ENCODE measurements around the gene DCC. TPM values are rescaled to one million over a fixed set of nuclear protein-coding genes. Genes with fewer than 3 reads are reported as not detected.

The DCC gene
- total and polyA plus RNA-seq, 2 experiments from 2014 or later: 0.53 to 0.73 TPM

GRCh38 chr18:52612406-52612805 lies 272.4 kb downstream of the DCC start (continued):
- TF ChIP-seq STAT1 (IDR thresholded peaks at IDR 0.05; ENCODE audit: unreplicated experiment) (no peak), ETS1 (IDR thresholded peaks at IDR 0.05) (no peak)

GRCh38 chr18:52615321-52615720 lies 275.3 kb downstream of the DCC start:
- H3K36me3 Mint-ChIP-seq (ENCODE audit: low read depth): no peaks in the 10 kb centered on the region
- ATAC-seq: peak; percentile 67
- no peaks in the 10 kb centered on the region for H3K79me2 ChIP-seq (replicated peaks; ENCODE audit: insufficient read depth)
- no peak overlapping the region for H3K4me2 ChIP-seq
- no peaks in the 10 kb centered on the region for H3K27me3 Mint-ChIP-seq (ENCODE audit: insufficient read depth, low read depth, poor library complexity)
- H2AFZ ChIP-seq: no peak overlapping the region
- no peaks in the 10 kb centered on the region for H3K36me3 ChIP-seq (ENCODE audit: insufficient read depth)
- H4K20me1 ChIP-seq (replicated peaks; ENCODE audit: insufficient read depth): no peaks in the 10 kb centered on the region
- no peaks in the 10 kb centered on the region for H3F3A ChIP-seq (replicated peaks; ENCODE audit: low read depth)
- peak; percentile 38 for DNase-seq (ENCODE audit: low spot score)
- no peaks in the 10 kb centered on the region for H3K9me3 Mint-ChIP-seq
- H3K27ac Mint-ChIP-seq: no peak overlapping the region
- H3K4me3 Mint-ChIP-seq: no peak overlapping the region
- no peaks in the 10 kb centered on the region for H3K27me3 ChIP-seq (ENCODE audit: insufficient read depth)
- no peak overlapping the region for H3K27ac ChIP-seq (ENCODE audit: low read depth)
- H3K9me2 ChIP-seq (ENCODE audit: insufficient read depth): peaks cover 3% of the 10 kb centered on the region; the same call in 1 of the 2 replicates
- no peaks in the 10 kb centered on the region; the same call in none of the 2 replicates for H3K4me1 ChIP-seq (ENCODE audit: insufficient read depth)
- no peak overlapping the region for H3K4me3 ChIP-seq
- peaks cover 3% of the 10 kb centered on the region; the same call in 1 of the 3 replicates for H3K4me1 Mint-ChIP-seq
- TF ChIP-seq CREB1 (CRISPR knock-in tag; IDR thresholded peaks at IDR 0.05; ENCODE audit: low read depth) (no peak), ZNF331 (CRISPR knock-in tag; IDR thresholded peaks at IDR 0.05; ENCODE audit: low read depth) (no peak), ETS1 (IDR thresholded peaks at IDR 0.05) (no peak), ZNF462 (CRISPR knock-in tag; IDR thresholded peaks at IDR 0.05) (no peak), REST (IDR thresholded peaks at IDR 0.05; ENCODE audit: unreplicated experiment) (no peak), EZH2 (IDR thresholded peaks at IDR 0.05; ENCODE audit: low read depth, unreplicated experiment) (no peak), POLR2AphosphoS5 (IDR thresholded peaks at IDR 0.05; ENCODE audit: low read depth) (no peak), EZH2phosphoT487 (IDR thresholded peaks at IDR 0.05; ENCODE audit: unreplicated experiment) (no peak), ZNF114 (CRISPR knock-in tag; IDR thresholded peaks at IDR 0.05) (no peak), STAT1 (IDR thresholded peaks at IDR 0.05; ENCODE audit: unreplicated experiment) (no peak), CTCF (conservative IDR thresholded peaks at IDR 0.05; ENCODE audit: low read depth in 2 of 2) (no peak)

All from GM23338 (cell line).